Islet of Langerhans (tissue), 1 donor: ENCODE data around the gene COPB2.

ENCODE experiments used
- FAIRE-seq: peaks from one replicate; lab custom pipeline; 2011; peaks lifted over from hg19 to GRCh38; lab: Jason Lieb, UNC

COPB2 gene

GRCh38 chr3:139307601-139308555 lies 81.6 kb downstream of the COPB2 start:
- no peak for FAIRE-seq
